ENCODE results near the gene FIBCD1.

The FIBCD1 gene

GRCh38 chr9:130905902-130906734, 32.9 kb downstream of the FIBCD1 start:
- no peak for DNase-seq

DNA sequence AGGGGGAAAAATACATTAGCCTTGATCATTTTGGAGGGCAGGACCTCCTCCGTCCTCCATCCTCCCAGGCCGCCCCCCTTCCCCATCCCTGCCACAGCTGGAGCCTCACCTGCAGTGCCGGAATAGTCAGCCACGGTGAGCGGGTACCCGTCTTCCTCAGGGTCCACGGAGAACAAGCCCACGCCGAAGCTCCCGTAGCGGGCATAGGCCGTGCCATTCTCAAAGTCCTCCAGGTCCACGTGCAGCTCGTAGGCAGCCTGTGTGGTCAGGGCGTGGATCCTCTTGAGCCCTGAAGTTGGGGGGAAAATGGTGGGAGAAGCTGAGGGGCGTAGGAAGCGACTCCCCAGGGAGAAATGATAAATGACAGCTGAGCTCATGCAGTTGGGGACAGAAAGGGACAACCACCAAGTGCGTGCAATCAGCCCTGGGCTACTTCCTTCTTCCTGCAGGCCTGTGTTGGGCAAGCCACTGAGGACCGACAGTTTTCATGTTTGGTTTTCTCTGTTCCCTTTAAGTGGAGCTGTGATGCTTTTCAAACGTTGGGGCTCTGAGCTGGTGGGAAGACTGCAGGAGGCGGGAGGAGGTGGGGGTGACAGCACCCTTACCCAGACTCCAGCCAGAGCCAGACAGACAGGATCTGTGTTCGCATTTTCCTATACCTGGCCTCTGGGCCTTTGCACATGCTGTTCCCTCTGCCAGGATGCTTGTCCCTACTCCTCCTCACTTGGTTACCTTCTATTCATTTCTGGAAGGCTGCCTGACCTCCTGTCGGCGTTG, 33.7 kb downstream of the FIBCD1 start:
- no peak for DNase-seq

- DNase-seq: no peak
Measured at GRCh38 chr9:130904070-130905044, 34.7 kb downstream of the FIBCD1 start.

DNA sequence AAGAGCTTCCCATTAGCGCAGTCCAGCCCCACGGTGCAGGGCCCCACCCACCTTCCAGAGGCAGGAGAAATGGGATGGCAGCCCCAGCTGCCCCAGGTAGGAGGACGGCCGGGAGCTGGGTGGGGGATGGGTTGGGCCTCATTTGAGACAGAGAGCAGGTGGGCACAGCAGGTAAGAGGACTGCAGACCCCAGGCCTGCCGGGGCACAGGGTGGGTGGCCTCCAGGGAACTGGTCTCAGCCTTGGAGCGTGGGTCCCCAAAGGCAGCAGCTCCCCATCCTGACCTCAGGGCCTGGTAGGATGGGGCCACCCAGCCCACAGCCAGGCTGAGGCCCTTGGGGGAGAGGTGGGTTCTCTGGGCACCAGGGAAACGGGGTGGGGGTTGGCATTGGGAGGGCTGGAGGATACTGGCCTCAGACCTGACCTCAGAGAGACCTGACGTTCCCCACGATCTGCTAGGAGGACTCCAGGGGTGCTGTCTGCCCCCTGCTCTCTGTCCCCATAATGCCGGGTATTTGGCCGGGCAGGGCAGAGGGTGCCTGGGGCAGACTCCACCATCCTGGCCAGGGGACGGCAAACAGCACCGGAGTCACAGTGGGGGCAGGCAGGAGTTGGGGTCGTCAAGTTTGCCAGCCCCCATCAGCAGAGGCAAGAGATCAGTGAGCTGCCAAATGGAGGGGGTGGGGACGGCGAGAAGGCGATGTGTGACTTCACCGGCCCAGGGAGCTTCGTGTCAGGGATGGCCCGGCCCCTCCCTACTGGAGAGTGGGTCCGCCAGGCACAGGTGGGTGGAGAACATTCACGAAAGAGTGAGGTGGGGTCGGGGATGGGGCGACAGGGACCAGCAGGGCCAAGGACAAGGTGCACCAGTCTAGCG, 35.6 kb downstream of the FIBCD1 start:
- DNase-seq: no peak

DNA sequence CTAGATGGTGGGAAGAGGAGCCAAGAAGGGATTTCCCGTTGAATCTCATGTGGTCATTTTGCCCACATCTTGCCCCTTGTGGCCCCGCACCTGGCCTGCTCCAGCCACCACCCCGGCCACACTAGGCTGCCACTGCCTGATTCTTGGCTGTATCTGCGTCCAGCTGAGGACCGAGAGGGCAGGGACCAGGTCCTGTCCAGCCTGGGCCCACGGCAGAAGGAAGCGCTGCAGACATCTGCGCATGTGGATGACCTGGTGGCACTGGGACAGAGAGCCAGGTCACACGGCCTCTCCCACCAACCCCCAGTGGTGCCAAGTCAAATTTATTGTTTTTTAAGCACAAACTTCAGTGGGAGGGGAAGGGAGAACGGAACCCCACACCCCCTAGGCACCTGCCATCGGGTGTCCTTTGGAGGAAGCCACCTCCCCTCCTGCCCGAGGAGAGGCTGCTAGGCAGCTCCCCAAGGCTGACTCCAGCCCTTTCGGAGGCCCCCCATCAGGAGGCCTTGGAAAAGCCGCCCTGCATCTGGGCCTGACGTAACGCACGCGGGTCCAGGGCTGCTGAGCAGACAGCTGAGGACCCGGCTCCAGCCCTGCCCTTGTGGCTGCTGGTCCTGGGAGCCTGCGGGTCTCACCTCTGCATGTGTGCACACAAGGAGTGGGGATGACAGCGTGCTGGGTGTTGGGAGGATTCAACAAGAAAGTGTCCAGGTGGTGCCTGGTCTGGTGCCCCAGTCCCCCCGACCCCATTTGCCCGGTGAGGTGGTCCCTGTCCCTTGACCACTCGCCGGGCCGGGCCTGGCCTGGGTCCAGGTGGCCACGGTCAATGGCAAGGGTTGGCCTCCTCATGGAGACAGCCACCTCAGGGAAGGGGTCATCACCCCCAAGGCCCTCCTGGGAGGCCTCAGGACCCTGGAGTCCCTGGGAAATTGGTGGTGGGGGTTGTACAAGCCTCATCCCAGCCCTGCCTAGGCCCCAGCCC, 36.6 kb downstream of the FIBCD1 start:
- DNase-seq: no peak

DNA sequence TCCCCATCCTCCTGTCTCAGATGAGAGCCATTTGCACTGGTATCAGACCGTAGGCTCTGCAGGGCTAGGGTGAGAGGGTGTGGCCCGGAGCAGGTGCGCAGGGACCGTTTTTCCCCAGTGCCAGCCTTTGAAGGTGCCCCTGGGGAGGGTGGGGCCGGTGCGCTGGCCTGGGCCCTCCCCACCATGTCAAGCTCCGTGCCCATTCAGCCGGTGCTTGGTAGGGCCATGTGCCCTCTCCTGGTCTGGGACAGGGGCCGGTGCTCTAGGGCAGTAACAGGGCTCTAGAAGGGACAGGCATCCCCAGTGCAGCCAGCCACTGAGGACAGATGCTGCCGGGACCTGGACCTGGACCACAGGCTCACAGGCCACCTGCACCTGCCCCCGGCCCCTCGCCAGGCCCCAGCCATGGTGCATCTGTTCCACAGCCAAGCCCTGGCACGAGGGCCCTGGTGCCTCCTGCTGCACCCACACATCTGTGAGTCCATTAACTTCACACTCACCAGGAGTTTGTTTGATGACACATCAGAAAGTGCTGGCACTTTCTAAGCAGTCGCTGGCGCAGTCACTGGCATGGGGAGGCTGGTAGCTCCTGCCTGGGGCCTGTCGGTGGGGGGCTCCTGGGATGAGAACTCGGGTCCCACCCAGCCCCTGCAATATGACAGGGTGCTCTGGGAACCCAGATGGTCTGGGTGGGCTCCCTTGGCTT, 37.4 kb downstream of the FIBCD1 start:
- peak in 2 of 3 experiments; percentile 20 to 35 for DNase-seq

GRCh38 chr9:130900701-130901497, 38.1 kb downstream of the FIBCD1 start:
- DNase-seq: peak in 2 of 3 experiments; percentile 25 to 65

GRCh38 chr9:130899051-130899748, 39.8 kb downstream of the FIBCD1 start:
- DNase-seq: peak in 1 of 3 experiments; percentile 35

DNA sequence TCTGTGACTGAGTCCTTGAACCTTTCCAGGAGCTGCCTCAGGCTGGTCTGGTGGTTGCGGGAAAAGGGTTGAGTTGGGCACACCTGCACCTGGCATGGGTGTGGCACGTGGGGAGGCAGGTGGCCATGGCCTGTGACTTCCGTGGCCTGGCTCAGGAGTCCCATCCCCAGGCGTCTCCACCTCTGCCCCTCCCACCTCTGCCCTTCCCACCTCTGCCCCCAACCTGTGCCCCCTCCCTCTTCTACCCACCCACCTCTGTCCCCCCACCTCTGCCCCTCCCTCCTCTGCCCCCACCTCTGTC, 40.5 kb downstream of the FIBCD1 start:
- DNase-seq: peak in 2 of 3 experiments; percentile 35 to 52

DNA sequence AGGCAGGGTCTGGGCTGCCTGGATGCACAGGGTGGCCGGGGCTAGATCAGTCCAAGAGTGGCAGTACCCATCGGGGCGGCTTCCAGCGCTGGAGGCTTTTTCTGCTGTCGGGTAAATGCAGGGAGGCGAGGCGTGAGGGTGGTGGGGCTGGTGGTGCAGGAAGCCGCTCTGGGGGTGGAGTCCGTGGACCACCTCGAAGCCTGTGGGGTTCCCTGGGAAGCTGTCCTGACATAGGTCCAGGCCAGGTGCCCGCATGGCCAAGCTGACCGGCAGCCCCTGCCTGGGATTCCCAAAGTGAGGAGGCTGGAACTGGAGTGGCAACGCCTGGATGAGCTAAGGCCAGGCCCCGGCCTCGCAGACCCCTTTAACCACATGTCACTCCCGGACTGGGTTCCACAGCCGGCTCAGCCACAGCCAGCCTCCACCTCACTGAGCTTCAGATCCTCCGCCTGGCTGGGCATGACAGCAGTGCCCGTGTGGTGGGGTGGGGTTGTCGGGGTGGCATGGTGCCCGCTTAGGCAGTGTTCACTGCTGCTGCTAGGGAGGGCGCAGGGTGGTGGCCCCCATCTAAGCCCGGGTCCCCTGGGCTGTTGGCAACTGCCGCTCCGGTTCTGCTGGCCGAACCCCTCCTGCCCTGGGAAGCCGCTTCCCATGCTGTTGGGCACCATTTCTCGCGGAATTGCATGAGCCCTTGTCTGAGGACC, 41.0 kb downstream of the FIBCD1 start:
- DNase-seq: peak in 1 of 3 experiments; percentile 38

- no peak for DNase-seq
Measured at GRCh38 chr9:130897105-130897751, 41.8 kb downstream of the FIBCD1 start.

GRCh38 chr9:130896233-130897014, 42.6 kb downstream of the FIBCD1 start, which contains the start of gene QRFP:
QRFP (minus strand) TSS chr9:130896812; CDS start chr9:130893838, 2,974 bp downstream.
- no peak for DNase-seq

- DNase-seq: peak in 1 of 3 experiments; percentile 15
Measured at GRCh38 chr9:130895481-130896232, 43.4 kb downstream of the FIBCD1 start.

GRCh38 chr9:130895038-130895437, 44.0 kb downstream of the FIBCD1 start:
- DNase-seq: no peak

- DNase-seq: no peak
Measured at GRCh38 chr9:130894546-130894945, 44.5 kb downstream of the FIBCD1 start.
